Keratinocyte (primary cell): ENCODE results near the gene CRACR2A. TPM values are rescaled to one million over a fixed set of nuclear protein-coding genes. Genes with fewer than 3 reads are reported as not detected.

Experiments used
- DNase-seq: peaks from one replicate; pipeline ENCODE4 v3.0.0-alpha.2; 2011; ENCODE audit warnings: low read depth, missing footprints, low spot score
- FAIRE-seq: peaks from 2 replicates; lab custom pipeline; 2011; peaks lifted over from hg19 to GRCh38; lab: Jason Lieb, UNC
- H2AFZ ChIP-seq: 2 replicates; pipeline ENCODE4 v1.6.0; 2012; ENCODE audit warnings: low read length, control low read depth, inconsistent platforms; ENCODE audit not compliant: control insufficient read depth
- H3K27ac ChIP-seq: 2 replicates; pipeline ENCODE4 v1.5.1; 2011; ENCODE audit warnings: low read length; ENCODE audit not compliant: control insufficient read depth, insufficient read depth
- H3K27me3 ChIP-seq: 3 replicates; pipeline ENCODE4 v1.6.0; 2011; ENCODE audit warnings: low read length; ENCODE audit not compliant: control insufficient read depth, insufficient read depth; ENCODE audit errors: extremely low read depth
- H3K36me3 ChIP-seq, 2 experiments: 2 replicates in 1 of 2; 3 replicates in 1 of 2; pipeline ENCODE4 v1.5.1; 2011; ENCODE audit warnings: low read length in 2 of 2, mild to moderate bottlenecking in 1 of 2; ENCODE audit not compliant: control insufficient read depth in 2 of 2, insufficient read depth in 2 of 2; ENCODE audit errors: extremely low read depth in 1 of 2
- H3K4me1 ChIP-seq: 3 replicates; pipeline ENCODE4 v1.5.1; 2011; ENCODE audit warnings: low read length; ENCODE audit not compliant: control insufficient read depth, insufficient read depth; ENCODE audit errors: extremely low read depth
- H3K4me2 ChIP-seq: 3 replicates; pipeline ENCODE4 v1.6.0; 2011; ENCODE audit warnings: low read depth, low read length; ENCODE audit not compliant: control insufficient read depth, insufficient read depth; ENCODE audit errors: extremely low read depth
- H3K4me3 ChIP-seq, 3 experiments: fragments of 200-600 bp in 1 of 3; sonication (generic) in 1 of 3; 2 replicates in 2 of 3; 3 replicates in 1 of 3; pipeline ENCODE4 v1.5.1; 2011 to 2016; ENCODE audit warnings: low read length in 3 of 3, mild to moderate bottlenecking in 3 of 3, control low read depth in 2 of 3, inconsistent platforms in 1 of 3, low read depth in 1 of 3, mixed read lengths in 1 of 3, mixed run types in 1 of 3, moderate library complexity in 1 of 3; ENCODE audit not compliant: control insufficient read depth in 2 of 3, insufficient read depth in 2 of 3; ENCODE audit errors: extremely low read depth in 1 of 3
- H3K79me2 ChIP-seq: 2 replicates; pipeline ENCODE4 v1.6.0; 2012; ENCODE audit warnings: low read length; ENCODE audit not compliant: control insufficient read depth, insufficient read depth
- H3K9ac ChIP-seq: 3 replicates; pipeline ENCODE4 v1.6.0; 2011; ENCODE audit warnings: low read length; ENCODE audit not compliant: control insufficient read depth, insufficient read depth; ENCODE audit errors: extremely low read depth
- H3K9me1 ChIP-seq: 3 replicates; pipeline ENCODE4 v1.6.0; 2011; ENCODE audit warnings: low read length; ENCODE audit not compliant: control insufficient read depth, insufficient read depth; ENCODE audit errors: extremely low read depth
- H3K9me3 ChIP-seq: 2 replicates; pipeline ENCODE4 v1.5.1; 2012; ENCODE audit warnings: low read depth, low read length; ENCODE audit not compliant: control insufficient read depth
- H4K20me1 ChIP-seq: 3 replicates; pipeline ENCODE4 v1.6.0; 2011; ENCODE audit warnings: low read length; ENCODE audit not compliant: control insufficient read depth, insufficient read depth; ENCODE audit errors: extremely low read depth
- CTCF ChIP-seq, 3 experiments: IDR thresholded peaks in 1 of 3; conservative IDR thresholded peaks in 1 of 3; optimal IDR thresholded peaks in 1 of 3; 2 replicates in 2 of 3; 3 replicates in 1 of 3; pipeline versions ENCODE3 to v1.5.1; 2011; ENCODE audit warnings: low read length in 3 of 3, mild to moderate bottlenecking in 3 of 3, moderate library complexity in 2 of 3, control low read depth in 1 of 3, inconsistent platforms in 1 of 3; ENCODE audit not compliant: insufficient read depth in 2 of 3; ENCODE audit errors: extremely low read depth in 1 of 3
- EZH2 ChIP-seq: IDR thresholded peaks from one replicate; pipeline ENCODE4 v1.6.1; 2012; ENCODE audit warnings: inconsistent platforms, mild to moderate bottlenecking, low read length, moderate library complexity
- dilution Hi-C: fragments of 300-500 bp; cut with MboI; formaldehyde crosslinking; loops from one replicate; pipeline ENCODE4 v1.7.0; 2020; ENCODE audit warnings: low sequenced_read_pairs; ENCODE audit not compliant: extremely low pct_ligation_motif_present
- polyA plus RNA-seq, 5 experiments: library from polyadenylated mRNA; depleted of rRNA in 3 of 5; stranded (reverse) in 3 of 5; stranded (forward) in 1 of 5; unstranded in 1 of 5; fragments of >200 nt; gene quantifications; 1 replicate in 1 of 5; 2 replicates in 3 of 5; 3 replicates in 1 of 5; pipeline versions ENCODE4 v1.2.1 to v1.2.3, GENCODE V29; 2011 to 2012; ENCODE audit warnings: missing spikeins in 2 of 5, low read depth in 1 of 5, low replicate concordance in 1 of 5

The CRACR2A gene
- polyA plus RNA-seq, 1 donor (not counting 4 experiments of a cell fraction or from before 2014, with no cell fraction given): 0.30 TPM

- Histone ChIP-seq H3K9me1 (no peaks in the 10 kb centered on the region), H4K20me1 (no peaks in the 10 kb centered on the region), H3K4me2 (no peak overlapping the region), H3K9me3 (no peaks in the 10 kb centered on the region), H3K9ac (no peak overlapping the region), H3K4me1 (no peaks in the 10 kb centered on the region), H2AFZ (no peak overlapping the region), H3K27ac (no peak overlapping the region), H3K36me3 (no peaks in the 10 kb centered on the region), H3K79me2 (no peaks in the 10 kb centered on the region), H3K4me3 (no peak overlapping the region), H3K27me3 (peaks cover 10% of the 10 kb centered on the region)
- no peak for FAIRE-seq
- no peak for DNase-seq
- dilution Hi-C loops: no loop called here
- TF ChIP-seq CTCF (optimal IDR thresholded peaks at IDR 0.05 in 1 of 3, IDR thresholded peaks at IDR 0.05 in 1 of 3, conservative IDR thresholded peaks at IDR 0.05 in 1 of 3; ENCODE audit: extremely low read depth in 1 of 3, insufficient read depth in 2 of 3, low read length in 3 of 3) (no peak), EZH2 (no peak)
These were observed 101.1 kb downstream of the CRACR2A start for GRCh38 chr12:3651585-3652424.

- Histone ChIP-seq H3K4me3 (no peak overlapping the region), H3K79me2 (no peaks in the 10 kb centered on the region), H3K36me3 (no peaks in the 10 kb centered on the region), H3K4me1 (no peaks in the 10 kb centered on the region), H3K9ac (no peak overlapping the region), H3K27ac (no peak overlapping the region), H3K9me1 (no peaks in the 10 kb centered on the region), H3K9me3 (no peaks in the 10 kb centered on the region), H2AFZ (no peak overlapping the region), H3K4me2 (no peak overlapping the region), H4K20me1 (no peaks in the 10 kb centered on the region), H3K27me3 (peaks cover 7% of the 10 kb centered on the region)
- FAIRE-seq (no peak), DNase-seq (no peak)
- TF ChIP-seq EZH2: no peak
- TF ChIP-seq CTCF (optimal IDR thresholded peaks at IDR 0.05 in 1 of 3, IDR thresholded peaks at IDR 0.05 in 1 of 3, conservative IDR thresholded peaks at IDR 0.05 in 1 of 3; ENCODE audit: extremely low read depth in 1 of 3, insufficient read depth in 2 of 3, low read length in 3 of 3): no peak
- dilution Hi-C loops: no loop called here
These were observed 105.4 kb downstream of the CRACR2A start for GRCh38 chr12:3647504-3647903.
